Right lobe of liver (tissue), 4 donors: Measurements from ENCODE around the gene LIN52.

Source experiments
- POLR2A ChIP-seq: fragments of 450-650 bp; IDR thresholded peaks from one replicate; pipeline ENCODE4 v1.6.1; 2017; ENCODE audit warnings: antibody characterized with exemption, mild to moderate bottlenecking
- TF ChIP-seq, protein P1 (sequence below), 4 donors: fragments of 200-600 bp in 3 of 4; fragments of 450-650 bp in 1 of 4; IDR thresholded peaks; one replicate each; pipeline versions ENCODE4 v1.5.1 to v1.8.0; 2016 to 2022; ENCODE audit warnings: antibody characterized with exemption in 4 of 4, mild to moderate bottlenecking in 2 of 4
- donor health status: DM: no; HTN: no; CAD: no.
- donor health status: DM: no; HTN: no; CAD: no.
- donor health status: DM: no; HTN: yes; CAD: no.

DNA sequence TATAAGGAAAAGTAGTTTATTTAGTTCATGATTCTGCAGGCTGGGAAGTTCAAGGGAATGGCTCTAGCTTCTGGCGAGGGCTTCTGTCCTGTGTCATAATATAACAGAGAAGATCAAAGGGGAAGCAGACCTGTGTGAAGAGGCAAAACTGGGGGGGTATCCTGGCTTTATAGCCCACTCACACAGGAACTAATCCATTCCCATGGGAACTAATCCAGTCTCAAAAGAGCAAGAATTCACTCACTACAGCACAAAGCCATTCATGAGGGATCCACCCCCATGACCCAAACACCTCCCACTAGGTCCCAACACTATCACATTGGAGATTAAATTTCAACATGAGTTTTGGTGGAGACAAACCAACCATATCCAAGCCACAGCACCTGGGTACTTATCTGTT, 7.4 kb upstream of the LIN52 start:
- TF ChIP-seq POLR2A, result no peak
- TF ChIP-seq, protein P1, sequence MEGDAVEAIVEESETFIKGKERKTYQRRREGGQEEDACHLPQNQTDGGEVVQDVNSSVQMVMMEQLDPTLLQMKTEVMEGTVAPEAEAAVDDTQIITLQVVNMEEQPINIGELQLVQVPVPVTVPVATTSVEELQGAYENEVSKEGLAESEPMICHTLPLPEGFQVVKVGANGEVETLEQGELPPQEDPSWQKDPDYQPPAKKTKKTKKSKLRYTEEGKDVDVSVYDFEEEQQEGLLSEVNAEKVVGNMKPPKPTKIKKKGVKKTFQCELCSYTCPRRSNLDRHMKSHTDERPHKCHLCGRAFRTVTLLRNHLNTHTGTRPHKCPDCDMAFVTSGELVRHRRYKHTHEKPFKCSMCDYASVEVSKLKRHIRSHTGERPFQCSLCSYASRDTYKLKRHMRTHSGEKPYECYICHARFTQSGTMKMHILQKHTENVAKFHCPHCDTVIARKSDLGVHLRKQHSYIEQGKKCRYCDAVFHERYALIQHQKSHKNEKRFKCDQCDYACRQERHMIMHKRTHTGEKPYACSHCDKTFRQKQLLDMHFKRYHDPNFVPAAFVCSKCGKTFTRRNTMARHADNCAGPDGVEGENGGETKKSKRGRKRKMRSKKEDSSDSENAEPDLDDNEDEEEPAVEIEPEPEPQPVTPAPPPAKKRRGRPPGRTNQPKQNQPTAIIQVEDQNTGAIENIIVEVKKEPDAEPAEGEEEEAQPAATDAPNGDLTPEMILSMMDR (IDR thresholded peaks at IDR 0.05), result no peak
